GM18526 (cell line): ENCODE measurements around the gene ALDH3B1.

Experiments
- POLR2A ChIP-seq: IDR thresholded peaks from 3 replicates; pipeline ENCODE4 v1.6.1; 2011; ENCODE audit not compliant: insufficient read length; ENCODE audit errors: extremely low read depth

The ALDH3B1 gene

DNA sequence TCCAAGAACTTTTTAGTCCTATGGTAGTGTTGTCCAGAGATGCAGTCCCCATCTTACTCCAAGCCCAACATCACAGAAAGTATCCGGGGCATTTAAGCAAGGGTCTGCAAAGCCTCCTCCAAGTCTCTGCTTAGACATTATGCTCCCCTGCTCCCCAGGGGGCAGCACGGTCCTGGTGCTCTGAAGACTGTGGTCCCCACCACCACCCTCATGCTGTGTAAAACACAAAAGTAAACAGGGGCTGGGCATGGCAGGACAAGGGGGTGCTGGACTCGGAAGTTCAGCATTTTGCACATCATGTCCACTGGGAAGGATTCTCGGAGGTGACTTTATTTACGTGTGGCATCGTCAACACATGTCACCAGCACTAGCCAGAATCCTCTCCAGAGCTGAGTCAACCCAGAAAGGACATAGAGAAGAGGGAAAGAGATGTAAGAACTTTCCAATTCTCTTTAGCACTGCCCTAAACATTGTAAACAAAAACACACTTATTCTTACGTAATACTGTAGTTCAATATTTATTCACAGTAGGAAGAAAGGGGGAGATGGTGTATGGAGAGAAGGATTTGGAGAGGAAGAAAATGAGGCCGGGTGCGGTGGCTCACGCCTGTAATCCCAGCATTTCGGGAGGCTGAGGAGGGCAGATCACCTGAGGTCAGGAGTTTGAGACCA is 66.4 kb downstream of the ALDH3B1 start:
- no peak for TF ChIP-seq POLR2A

DNA sequence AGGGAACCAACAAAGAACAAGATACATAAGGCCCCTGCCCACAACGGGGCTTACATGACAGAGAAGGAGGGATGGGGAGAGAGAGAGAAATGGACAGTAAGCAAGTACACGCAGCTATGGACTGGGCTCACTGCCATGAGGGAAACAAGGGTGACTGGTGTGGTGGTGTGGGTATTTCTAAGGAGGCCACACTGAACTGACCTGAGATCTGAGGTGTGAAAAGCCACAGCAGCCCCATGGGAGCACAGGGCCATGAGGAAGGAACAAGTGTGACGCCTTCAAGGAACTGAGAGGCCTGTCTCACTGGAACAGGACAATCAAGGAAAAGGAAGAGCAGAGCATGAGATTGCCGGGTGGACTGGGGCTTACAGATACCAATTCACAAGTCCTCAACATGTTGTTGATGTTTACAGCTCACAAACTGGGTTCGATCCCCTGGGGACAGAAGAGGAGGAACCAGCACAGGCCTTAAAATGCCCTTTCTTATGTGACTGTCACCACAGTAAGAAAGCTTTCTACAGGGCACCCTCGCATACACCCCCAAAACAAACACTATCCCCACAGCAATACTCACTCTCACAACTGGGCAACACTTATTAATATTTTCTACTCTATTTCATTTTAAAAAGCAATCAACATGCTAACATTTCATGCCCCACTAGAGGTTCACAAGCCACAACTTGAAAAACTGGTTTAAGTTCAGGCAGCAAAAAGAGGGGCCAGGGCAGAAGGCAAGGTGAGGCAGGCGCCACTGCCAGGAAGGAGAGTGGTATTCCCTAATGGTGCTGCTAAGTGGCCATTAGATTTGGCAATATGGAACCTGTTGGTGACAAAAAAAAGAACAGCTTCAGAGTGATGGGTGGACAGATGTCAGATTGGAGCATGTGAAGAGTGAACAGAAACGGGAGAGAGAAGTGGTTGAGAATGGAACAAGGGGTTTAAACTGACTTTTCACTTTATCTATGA is 67.8 kb downstream of the ALDH3B1 start:
- TF ChIP-seq POLR2A = no peak
